Hypothalamus (tissue), 51 donors: Measurements from ENCODE around the gene PRPH2.
"Not testable (repeated sequence)": the region's sequence is repeated elsewhere in the genome, so short reads cannot be mapped to it uniquely, and the experiment has no call there.

Experiments used
- DNase-seq, 51 donors: peaks; one replicate each; lab custom pipeline; 2025; lab: John Stamatoyannopoulos, UW

Gene PRPH2

GRCh38 chr6:42744351-42744893 is 22.0 kb upstream of the PRPH2 start:
- no peak for DNase-seq

GRCh38 chr6:42742116-42742894 is 19.9 kb upstream of the PRPH2 start:
- DNase-seq: no peak

- DNase-seq: no peak
These were observed 18.3 kb upstream of the PRPH2 start for GRCh38 chr6:42740725-42741124.

DNA sequence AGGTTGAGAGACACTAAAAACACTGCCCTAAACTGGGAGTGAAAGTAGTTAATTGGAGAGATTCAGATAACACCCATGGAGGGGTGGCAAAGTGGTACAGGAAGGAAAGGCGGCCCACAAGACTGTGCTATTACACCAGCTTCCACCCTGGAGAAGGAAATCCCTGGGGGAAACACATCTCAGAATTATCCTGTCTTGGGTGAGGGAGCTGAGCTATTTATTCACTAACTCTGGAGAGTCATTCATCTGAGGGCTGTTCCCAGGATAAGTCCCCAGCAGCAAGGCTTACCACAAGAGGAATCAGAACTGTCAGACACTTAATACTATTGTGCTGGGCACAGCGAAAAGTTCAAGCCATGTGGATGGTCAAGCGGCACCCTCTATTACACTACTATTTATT is 13.6 kb upstream of the PRPH2 start:
- no peak for DNase-seq

GRCh38 chr6:42733867-42734481 is 11.6 kb upstream of the PRPH2 start:
- DNase-seq: not testable (repeated sequence)

DNA sequence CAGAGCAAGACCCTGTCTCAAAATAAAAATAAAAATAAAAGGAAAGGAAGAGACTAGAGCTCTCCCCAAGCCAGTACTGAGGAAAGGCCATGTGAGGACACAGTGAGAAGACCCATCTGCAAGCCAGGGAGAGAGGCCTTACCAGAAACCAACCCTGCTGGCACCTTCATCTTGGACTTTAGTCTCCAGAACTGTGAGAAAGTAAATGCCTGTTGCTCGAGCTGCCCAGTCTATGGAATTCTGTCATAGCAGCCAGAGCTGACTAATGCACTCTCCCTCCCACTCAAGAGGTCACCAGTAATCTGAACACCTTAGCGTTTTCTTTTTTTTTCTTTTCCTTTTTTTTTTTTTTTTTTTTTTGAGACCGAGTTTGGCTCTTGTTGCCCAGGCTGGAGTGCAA is 7.3 kb upstream of the PRPH2 start:
- no peak for DNase-seq

GRCh38 chr6:42727627-42728026 is 5.2 kb upstream of the PRPH2 start:
- DNase-seq: no peak

DNA sequence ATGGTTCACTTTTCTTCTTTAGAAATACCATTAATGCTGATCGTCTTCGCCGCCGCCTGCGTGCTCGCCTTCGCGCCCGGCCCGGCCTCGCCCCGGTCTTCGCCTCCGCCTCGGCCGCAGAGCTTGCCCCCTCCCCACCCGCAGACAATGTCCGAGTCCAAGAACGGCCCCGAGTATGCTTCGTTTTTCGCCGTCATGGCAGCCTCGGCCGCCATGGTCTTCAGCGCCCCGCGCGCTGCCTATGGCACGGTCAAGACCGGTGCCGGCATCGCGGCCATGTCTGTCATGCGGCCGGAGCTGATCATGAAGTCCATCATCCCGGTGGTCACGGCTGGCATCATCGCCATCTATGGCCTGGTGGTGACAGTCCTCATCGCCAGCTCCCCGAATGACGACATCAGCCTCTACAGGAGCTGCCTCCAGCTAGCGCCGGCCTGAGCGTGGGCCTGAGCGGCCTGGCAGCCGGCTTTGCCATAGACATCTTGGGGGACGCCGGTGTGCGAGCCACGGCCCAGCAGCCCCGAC is 4.8 kb upstream of the PRPH2 start:
- DNase-seq: peak in 28 of 51 donors; percentile 5 to 48 (median 20)

- peak in 37 of 51 donors; percentile 5 to 82 (median 53) for DNase-seq
These were observed 4.2 kb upstream of the PRPH2 start for GRCh38 chr6:42726485-42727086.

- DNase-seq: peak in 1 of 51 donors; percentile 30
These were observed 3.6 kb upstream of the PRPH2 start for GRCh38 chr6:42726026-42726425.

DNA sequence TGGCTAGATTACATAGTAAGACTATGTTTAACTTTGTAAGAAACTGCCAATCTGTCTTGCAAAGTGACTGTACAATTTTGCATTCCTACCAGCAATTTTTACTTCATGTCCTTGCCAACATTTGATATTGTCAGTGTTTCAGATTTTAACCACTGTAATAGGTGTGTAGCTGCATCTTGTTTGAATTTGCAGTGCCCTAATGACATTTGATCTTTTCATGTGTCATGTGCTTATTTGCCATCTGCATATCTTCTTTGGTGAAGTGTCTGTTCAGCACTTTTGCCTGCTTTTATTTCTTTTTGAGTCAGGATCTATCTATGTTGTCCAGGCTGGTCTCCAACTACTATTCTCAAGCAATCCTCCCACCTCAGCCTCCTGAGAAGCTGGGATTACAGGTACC is 2.4 kb upstream of the PRPH2 start:
- no peak for DNase-seq

DNA sequence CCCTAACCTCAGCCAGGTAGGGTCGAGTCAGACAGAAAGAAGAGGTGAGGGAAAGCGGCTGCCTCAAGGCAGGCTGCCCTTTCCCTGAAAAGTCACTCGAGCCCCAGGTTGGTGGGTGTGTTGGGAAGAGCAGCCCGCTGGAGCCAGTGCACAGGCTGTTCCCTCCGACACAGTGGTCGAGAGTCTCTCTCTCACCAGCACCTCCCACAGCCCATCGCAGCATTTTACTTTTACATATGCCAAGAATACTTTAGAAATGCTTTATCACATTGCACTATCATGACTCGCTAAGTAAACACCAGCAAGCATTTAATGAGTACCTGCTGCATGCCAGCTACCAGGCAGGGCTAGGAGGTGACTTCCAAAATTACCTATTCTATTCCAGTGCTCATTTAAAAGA is 1.7 kb downstream of the PRPH2 start:
- DNase-seq: no peak

DNA sequence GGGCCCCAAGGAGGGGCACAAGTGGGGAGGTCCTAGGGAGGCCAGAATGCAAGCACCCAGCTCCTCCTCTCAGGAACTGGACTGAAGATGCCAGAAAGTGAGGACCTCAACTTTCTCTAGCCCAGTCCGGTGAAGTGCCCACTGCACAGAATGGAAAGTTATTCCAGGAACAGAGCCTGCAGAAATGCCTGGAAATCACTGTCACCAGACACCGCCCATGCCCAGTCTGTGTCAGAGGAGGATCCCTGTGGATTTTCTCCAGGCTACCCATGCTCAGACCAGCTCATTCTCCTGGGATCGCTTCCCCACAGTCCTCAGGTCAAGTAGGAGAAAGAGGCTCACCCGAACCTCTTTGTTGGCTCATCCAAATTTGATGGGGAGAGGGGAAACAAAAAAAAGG is 6.5 kb downstream of the PRPH2 start:
- no peak for DNase-seq

- DNase-seq: no peak
These were observed 8.2 kb downstream of the PRPH2 start for GRCh38 chr6:42714098-42714761.

- DNase-seq: no peak
These were observed 10.5 kb downstream of the PRPH2 start for GRCh38 chr6:42711930-42712329.

GRCh38 chr6:42710316-42710715 is 12.1 kb downstream of the PRPH2 start:
- peak in 5 of 51 donors; percentile 5 to 34 (median 21) for DNase-seq

DNA sequence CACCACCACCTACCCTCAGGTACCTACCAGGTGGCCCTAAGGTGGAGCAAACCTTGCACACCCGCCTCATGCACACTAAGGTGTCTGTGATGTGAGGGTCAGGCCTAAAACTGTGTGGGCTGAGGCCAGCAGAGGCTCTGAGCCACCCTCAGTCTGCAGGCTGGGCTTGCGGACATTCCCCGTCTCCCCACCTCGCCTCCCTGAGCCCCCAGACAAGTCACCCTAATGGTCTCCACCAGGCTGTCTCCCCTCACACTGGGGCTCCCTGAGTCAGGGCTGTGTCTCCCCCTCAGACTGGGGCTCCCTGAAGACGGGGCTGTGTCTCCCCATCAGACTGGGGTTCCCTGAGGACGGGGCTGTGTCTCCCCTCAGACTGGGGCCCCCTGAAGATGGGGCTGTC is 12.5 kb downstream of the PRPH2 start:
- no peak for DNase-seq

GRCh38 chr6:42708096-42708495 is 14.3 kb downstream of the PRPH2 start:
- DNase-seq: no peak

DNA sequence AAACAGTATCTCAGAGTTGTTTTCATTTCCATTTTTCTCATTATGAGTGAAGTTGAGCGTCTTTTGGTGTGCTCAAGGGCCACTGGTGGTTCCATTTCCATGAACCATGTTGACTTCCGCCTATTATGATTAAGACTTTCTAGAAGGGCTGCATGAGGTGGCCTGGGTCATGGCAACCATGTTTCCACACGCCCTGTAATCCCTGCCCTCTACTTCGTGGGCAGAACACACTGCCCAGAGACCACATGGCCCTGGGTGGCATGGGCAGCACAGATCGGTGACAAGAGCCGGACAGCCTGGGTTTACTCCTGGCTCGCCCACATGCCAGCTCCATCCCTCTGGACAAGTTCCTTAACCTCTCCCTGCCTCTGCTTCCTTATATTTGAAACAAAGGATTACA is 14.8 kb downstream of the PRPH2 start:
- no peak for DNase-seq

- no peak for DNase-seq
These were observed 17.4 kb downstream of the PRPH2 start for GRCh38 chr6:42704937-42705374.
